Measurements from ENCODE around the gene CFAP92. TPM values are rescaled to one million over a fixed set of nuclear protein-coding genes. Genes with fewer than 3 reads are reported as not detected.

Gene CFAP92
- total RNA-seq, 1 experiment from 2014 or later = 0.16 TPM

DNA sequence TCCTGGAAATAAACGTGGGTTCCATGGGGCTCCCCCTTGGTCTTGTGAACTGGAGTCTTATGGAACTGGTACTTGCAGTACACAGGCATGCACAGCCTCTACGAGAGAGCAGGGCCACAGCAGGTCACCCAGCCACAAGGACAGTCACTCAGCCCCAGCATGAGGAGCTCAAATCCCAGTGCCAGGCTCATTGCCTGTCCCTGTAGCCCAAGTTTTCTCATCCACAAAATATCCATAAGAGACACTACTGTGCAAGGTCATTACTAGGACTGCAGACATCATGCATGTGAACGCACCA lies 48.0 kb downstream of the CFAP92 start:
- Mint-ChIP-seq H3K4me3 (ENCODE audit: unreplicated experiment) (no peak overlapping the region), H3K36me3 (ENCODE audit: insufficient read depth, unreplicated experiment) (no peaks in the 10 kb centered on the region), H3K27ac (ENCODE audit: low read depth, unreplicated experiment) (no peak overlapping the region), H3K9me3 (ENCODE audit: unreplicated experiment) (no peaks in the 10 kb centered on the region), H3K4me1 (ENCODE audit: insufficient read depth, unreplicated experiment) (no peaks in the 10 kb centered on the region), H3K27me3 (ENCODE audit: insufficient read depth, unreplicated experiment) (peaks cover 12% of the 10 kb centered on the region)
- BruUV-seq (replicated peaks) = no TSS peak
- POLR2A ChIA-PET = interaction anchor here (0.6 to 0.7 kb wide), 2 partner anchors 1246 to 1404 kb away, joined by 3 read pairs; no protein-coding TSS in a partner anchor
- CTCF ChIA-PET = interaction anchor here (0.9 to 2.7 kb wide), 2 partner anchors 25 to 264 kb away, joined by 4 to 12 read pairs; no protein-coding TSS in a partner anchor
- TF ChIP-seq, protein P1, sequence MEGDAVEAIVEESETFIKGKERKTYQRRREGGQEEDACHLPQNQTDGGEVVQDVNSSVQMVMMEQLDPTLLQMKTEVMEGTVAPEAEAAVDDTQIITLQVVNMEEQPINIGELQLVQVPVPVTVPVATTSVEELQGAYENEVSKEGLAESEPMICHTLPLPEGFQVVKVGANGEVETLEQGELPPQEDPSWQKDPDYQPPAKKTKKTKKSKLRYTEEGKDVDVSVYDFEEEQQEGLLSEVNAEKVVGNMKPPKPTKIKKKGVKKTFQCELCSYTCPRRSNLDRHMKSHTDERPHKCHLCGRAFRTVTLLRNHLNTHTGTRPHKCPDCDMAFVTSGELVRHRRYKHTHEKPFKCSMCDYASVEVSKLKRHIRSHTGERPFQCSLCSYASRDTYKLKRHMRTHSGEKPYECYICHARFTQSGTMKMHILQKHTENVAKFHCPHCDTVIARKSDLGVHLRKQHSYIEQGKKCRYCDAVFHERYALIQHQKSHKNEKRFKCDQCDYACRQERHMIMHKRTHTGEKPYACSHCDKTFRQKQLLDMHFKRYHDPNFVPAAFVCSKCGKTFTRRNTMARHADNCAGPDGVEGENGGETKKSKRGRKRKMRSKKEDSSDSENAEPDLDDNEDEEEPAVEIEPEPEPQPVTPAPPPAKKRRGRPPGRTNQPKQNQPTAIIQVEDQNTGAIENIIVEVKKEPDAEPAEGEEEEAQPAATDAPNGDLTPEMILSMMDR (IDR thresholded peaks at IDR 0.05; ENCODE audit: unreplicated experiment) = no peak
- DNase-seq (ENCODE audit: unreplicated experiment) = no peak
- intact Hi-C loops (cut with micrococcal nuclease) = no loop called here

DNA sequence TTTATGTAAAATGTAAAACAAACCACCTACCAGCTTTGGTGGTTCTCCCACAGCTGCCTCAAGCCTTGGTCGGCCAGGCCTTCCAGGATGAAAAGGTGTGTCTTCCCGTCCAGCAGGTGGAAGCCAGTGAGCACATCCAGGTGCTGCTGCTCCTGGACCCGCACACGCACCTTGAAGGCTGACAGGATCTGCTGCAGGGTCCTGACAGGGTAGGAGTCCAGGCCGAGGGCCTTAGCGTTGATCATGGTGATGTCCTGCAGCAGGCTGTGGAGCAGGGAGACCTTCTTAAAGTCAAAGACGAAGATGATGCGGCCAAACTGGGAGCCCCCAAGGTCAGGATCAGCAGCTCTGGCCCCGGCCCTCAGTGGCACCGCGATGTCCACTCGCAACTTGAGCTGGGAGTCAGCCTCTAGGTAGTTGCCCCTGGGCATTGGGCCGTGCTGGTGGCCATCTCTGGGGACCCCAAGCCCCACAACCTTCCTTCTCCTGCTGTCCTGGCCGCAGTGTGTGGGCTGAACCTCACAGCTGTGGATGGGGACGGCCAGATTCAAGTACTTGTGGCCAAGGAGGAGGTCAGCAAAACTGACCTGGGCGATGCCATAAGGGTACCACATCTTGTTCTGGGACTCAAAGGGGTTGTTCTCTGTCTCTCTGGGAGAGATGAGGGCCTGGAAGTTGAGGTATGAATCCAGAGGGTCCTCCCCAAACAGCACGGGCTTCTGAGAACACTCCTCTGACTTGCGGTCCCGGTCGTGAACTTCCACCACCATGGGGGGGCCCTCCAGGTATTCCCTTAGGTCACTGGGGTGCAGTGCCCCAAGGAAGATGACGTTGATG lies 48.6 kb downstream of the CFAP92 start:
- Mint-ChIP-seq H3K27me3 (ENCODE audit: insufficient read depth, unreplicated experiment) (peaks cover 6% of the 10 kb centered on the region), H3K9me3 (ENCODE audit: unreplicated experiment) (no peaks in the 10 kb centered on the region), H3K4me3 (ENCODE audit: unreplicated experiment) (no peak overlapping the region), H3K27ac (ENCODE audit: low read depth, unreplicated experiment) (no peak overlapping the region), H3K4me1 (ENCODE audit: insufficient read depth, unreplicated experiment) (no peaks in the 10 kb centered on the region), H3K36me3 (ENCODE audit: insufficient read depth, unreplicated experiment) (no peaks in the 10 kb centered on the region)
- intact Hi-C loops (cut with micrococcal nuclease) = no loop called here
- POLR2A ChIA-PET = no interaction called here
- no peak for DNase-seq (ENCODE audit: unreplicated experiment)
- CTCF ChIA-PET = no interaction called here
- no TSS peak for BruUV-seq (replicated peaks)
- TF ChIP-seq, protein P1 (IDR thresholded peaks at IDR 0.05; ENCODE audit: unreplicated experiment) = no peak

DNA sequence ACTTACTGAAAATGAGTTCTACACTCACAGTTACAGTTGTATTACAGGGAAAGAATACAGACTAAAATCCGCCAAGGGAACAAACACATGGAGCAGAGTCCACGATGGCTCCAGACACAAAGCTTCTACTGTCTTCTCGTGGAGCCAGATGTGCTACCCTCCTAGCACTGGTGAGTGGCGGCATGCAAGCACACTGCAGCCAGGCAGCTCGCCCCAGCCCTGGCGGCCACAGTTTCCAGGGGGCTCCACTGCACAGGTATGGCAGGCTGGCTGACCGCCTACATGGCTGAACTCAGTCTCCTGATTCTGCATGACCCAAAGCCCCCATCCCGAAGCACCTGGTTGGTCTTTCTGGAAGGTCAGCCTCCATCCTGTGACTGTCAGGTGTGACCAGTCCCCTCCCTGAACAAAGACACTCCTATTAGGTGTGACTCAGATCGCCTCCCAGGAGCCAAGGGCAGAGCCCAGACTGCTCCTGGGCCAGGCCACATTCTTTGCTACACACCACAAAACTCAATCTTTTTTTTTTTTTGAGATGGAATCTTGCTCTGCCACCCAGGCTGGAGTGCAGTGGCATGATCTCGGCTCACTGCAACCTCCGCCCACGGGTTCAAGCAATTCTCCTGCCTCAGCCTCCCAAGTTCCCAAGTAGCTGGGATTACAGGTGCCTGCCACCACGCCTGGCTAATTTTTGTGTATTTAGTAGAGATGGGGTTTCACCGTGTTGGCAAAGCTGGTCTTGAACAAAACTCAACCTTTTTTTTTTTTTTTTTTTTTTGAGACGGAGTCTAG lies 51.5 kb downstream of the CFAP92 start:
- no peak for DNase-seq (ENCODE audit: unreplicated experiment)
- CTCF ChIA-PET = no interaction called here
- POLR2A ChIA-PET = no interaction called here
- intact Hi-C loops (cut with micrococcal nuclease) = no loop called here
- Mint-ChIP-seq H3K9me3 (ENCODE audit: unreplicated experiment) (no peaks in the 10 kb centered on the region), H3K27me3 (ENCODE audit: insufficient read depth, unreplicated experiment) (no peaks in the 10 kb centered on the region), H3K27ac (ENCODE audit: low read depth, unreplicated experiment) (no peak overlapping the region), H3K4me1 (ENCODE audit: insufficient read depth, unreplicated experiment) (no peaks in the 10 kb centered on the region), H3K4me3 (ENCODE audit: unreplicated experiment) (no peak overlapping the region), H3K36me3 (ENCODE audit: insufficient read depth, unreplicated experiment) (no peaks in the 10 kb centered on the region)
- no TSS peak for BruUV-seq (replicated peaks)
- TF ChIP-seq, protein P1 (IDR thresholded peaks at IDR 0.05; ENCODE audit: unreplicated experiment) = no peak

DNA sequence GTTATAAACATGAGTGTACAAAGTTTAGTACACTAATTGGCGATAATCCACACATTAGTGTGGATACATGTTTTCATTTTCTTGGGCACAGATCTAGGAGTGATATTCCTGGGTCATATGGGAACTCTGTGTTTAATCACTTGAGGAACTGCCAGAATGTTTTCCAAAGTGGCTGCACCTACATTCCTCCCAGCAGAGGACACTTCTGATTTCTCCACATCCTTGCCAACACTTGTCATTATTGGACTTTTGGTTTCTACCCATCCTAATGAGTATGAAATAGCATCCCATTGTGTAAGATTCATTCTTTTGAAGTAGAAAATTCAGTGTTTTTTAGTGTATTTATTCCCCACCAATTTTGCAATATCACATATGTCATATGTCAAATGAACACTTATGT lies 53.6 kb downstream of the CFAP92 start:
- intact Hi-C loops (cut with micrococcal nuclease) = no loop called here
- H3K27ac Mint-ChIP-seq (ENCODE audit: low read depth, unreplicated experiment) = no peak overlapping the region
- ChIA-PET CTCF (no interaction called here), POLR2A (no interaction called here)
- H3K9me3 Mint-ChIP-seq (ENCODE audit: unreplicated experiment) = no peaks in the 10 kb centered on the region
- no peaks in the 10 kb centered on the region for H3K36me3 Mint-ChIP-seq (ENCODE audit: insufficient read depth, unreplicated experiment)
- no peak overlapping the region for H3K4me3 Mint-ChIP-seq (ENCODE audit: unreplicated experiment)
- BruUV-seq (replicated peaks) = no TSS peak
- no peaks in the 10 kb centered on the region for H3K4me1 Mint-ChIP-seq (ENCODE audit: insufficient read depth, unreplicated experiment)
- DNase-seq (ENCODE audit: unreplicated experiment) = no peak
- H3K27me3 Mint-ChIP-seq (ENCODE audit: insufficient read depth, unreplicated experiment) = no peaks in the 10 kb centered on the region
- TF ChIP-seq, protein P1 (IDR thresholded peaks at IDR 0.05; ENCODE audit: unreplicated experiment) = no peak
